Fibroblast of lung (primary cell): Measurements from ENCODE around the gene SF3B4.

Source experiments
- CTCF ChIP-seq, 2 donors: IDR thresholded peaks in 1 of 2; conservative IDR thresholded peaks in 1 of 2; 1 replicate in 1 of 2; 2 replicates in 1 of 2; pipeline ENCODE4 v1.5.1; 2011 to 2012; ENCODE audit warnings: low read length in 2 of 2, control low read depth in 1 of 2, inconsistent platforms in 1 of 2, low read depth in 1 of 2, mild to moderate bottlenecking in 1 of 2
- EZH2 ChIP-seq: IDR thresholded peaks from 2 replicates; pipeline ENCODE4 v1.5.1; 2012; ENCODE audit warnings: low read length, control low read depth, mild to moderate bottlenecking; ENCODE audit errors: missing control alignments

DNA sequence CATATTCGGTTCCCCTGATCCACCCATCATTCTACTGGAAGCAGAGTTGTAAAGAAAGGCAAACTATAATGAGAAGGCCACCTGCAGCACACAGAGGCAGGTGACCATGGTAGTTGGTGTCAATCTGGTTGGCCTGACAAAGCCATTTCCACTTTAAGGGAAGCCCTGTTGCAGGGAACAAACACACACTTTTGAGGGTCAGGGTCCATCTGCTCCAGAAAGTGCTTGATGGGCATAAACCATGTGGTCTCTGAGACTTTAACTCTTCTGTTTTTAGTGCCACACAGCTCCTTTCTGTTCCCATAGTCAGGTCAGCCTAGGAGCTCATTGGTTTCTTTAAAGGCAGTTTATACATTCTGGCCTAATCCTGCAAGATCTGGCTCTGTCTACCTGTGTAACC lies 45.7 kb downstream of the SF3B4 start:
- no peak for TF ChIP-seq CTCF (conservative IDR thresholded peaks at IDR 0.05 in 1 of 2, IDR thresholded peaks at IDR 0.05 in 1 of 2; ENCODE audit: low read depth in 1 of 2, low read length in 2 of 2)
- no peak for TF ChIP-seq EZH2
